HCT116 (cell line): ENCODE measurements around the gene ADGRF5. TPM values are rescaled to one million over a fixed set of nuclear protein-coding genes. Genes with fewer than 3 reads are reported as not detected.

ENCODE experiments used
- ATAC-seq: fragments of 200-7000 bp; cut with Tn5 transposase; 2 replicates; pipeline ENCODE4 v1.9.1; 2020; ENCODE audit warnings: mild to moderate bottlenecking, moderate library complexity
- BruUV-seq: library from RNA; stranded (reverse); fragments of 400-500 nt; replicated peaks from 2 replicates; lab custom pipeline; 2021; lab: Mats Ljungman, UMichigan
- CTCF ChIA-PET: fragments of 300-600 bp; sonication (Branson Sonifier 250); formaldehyde crosslinking; loops from one replicate; lab custom pipeline; 2021; ENCODE audit warnings: antibody characterized with exemption; lab: Charles Lee
- POLR2A ChIA-PET: fragments of 300-600, 350-600 bp; sonication (Branson Sonifier 250); formaldehyde crosslinking; loops from one replicate; lab custom pipeline; 2021; ENCODE audit warnings: antibody characterized with exemption; lab: Charles Lee
- RAD21 ChIA-PET, 2 experiments: fragments of 300-600 bp; sonication (Branson Sonifier 250); formaldehyde crosslinking; loops; one replicate each; lab custom pipeline; 2023; ENCODE audit warnings: low total read pairs in 2 of 2; ENCODE audit not compliant: uncharacterized antibody in 2 of 2, unreplicated experiment in 2 of 2, low non-redundant PET in 1 of 2; lab: Charles Lee
- DNase-seq: peaks from one replicate; pipeline ENCODE4 v3.0.0-alpha.2; 2010; ENCODE audit warnings: low read depth, low spot score
- H2AFZ ChIP-seq: fragments of 200-600 bp; shearing (Covaris generic), sonication (generic); 2 replicates; pipeline ENCODE4 v1.6.1; 2017; ENCODE audit warnings: low read depth, mixed run types, mixed read lengths, antibody characterized with exemption, low read length; ENCODE audit not compliant: poor library complexity, severe bottlenecking
- H3K27ac ChIP-seq: 2 replicates; pipeline ENCODE4 v1.5.1; 2012; ENCODE audit warnings: low read depth, low read length
- H3K27me3 ChIP-seq: fragments of 200-600 bp; sonication (generic); 2 replicates; pipeline ENCODE4 v1.6.1; 2016; ENCODE audit warnings: mixed run types, low read length, mixed read lengths; ENCODE audit not compliant: insufficient read depth
- H3K36me3 ChIP-seq, 2 experiments: fragments of 200-500 bp in 1 of 2; fragments of 200-600 bp in 1 of 2; sonication (Bioruptor generic) in 1 of 2; sonication (generic) in 1 of 2; 2 replicates each; pipeline versions ENCODE4 v1.5.1 to v1.6.1; 2014 to 2016; ENCODE audit warnings: low read length in 2 of 2, inconsistent platforms in 1 of 2, mixed read lengths in 1 of 2, mixed run types in 1 of 2; ENCODE audit not compliant: insufficient read depth in 2 of 2, control insufficient read depth in 1 of 2
- H3K4me1 ChIP-seq, 2 experiments: fragments of 200-600 bp in 1 of 2; sonication (generic) in 1 of 2; 2 replicates each; pipeline versions ENCODE4 v1.5.1 to v1.6.1; 2012 to 2017; ENCODE audit warnings: low read length in 2 of 2, inconsistent platforms in 1 of 2, mild to moderate bottlenecking in 1 of 2, mixed read lengths in 1 of 2, mixed run types in 1 of 2, moderate library complexity in 1 of 2; ENCODE audit not compliant: insufficient read depth in 2 of 2, control insufficient read depth in 1 of 2
- H3K4me2 ChIP-seq: fragments of 200-600 bp; sonication (generic); 2 replicates; pipeline ENCODE4 v1.6.1; 2017; ENCODE audit warnings: mixed run types, low read length, mixed read lengths
- H3K4me3 ChIP-seq, 2 experiments: fragments of 200-600 bp in 1 of 2; sonication (generic) in 1 of 2; replicated peaks in 1 of 2; 2 replicates each; pipeline ENCODE4 v1.5.1; 2011 to 2016; ENCODE audit warnings: low read length in 2 of 2, control low read depth in 1 of 2, low read depth in 1 of 2, mild to moderate bottlenecking in 1 of 2, mixed read lengths in 1 of 2, mixed run types in 1 of 2
- H3K79me2 ChIP-seq: fragments of 200-600 bp; sonication (generic); 2 replicates; pipeline ENCODE4 v1.6.1; 2017; ENCODE audit warnings: mild to moderate bottlenecking, mixed run types, low read length, moderate library complexity, mixed read lengths; ENCODE audit not compliant: insufficient read depth
- H3K9ac ChIP-seq: fragments of 200-600 bp; sonication (generic); 2 replicates; pipeline ENCODE4 v1.6.1; 2016; ENCODE audit warnings: low read length, mixed read lengths
- H3K9me2 ChIP-seq: fragments of 200-600 bp; sonication (generic), shearing (Covaris generic); 2 replicates; pipeline ENCODE4 v1.6.1; 2017; ENCODE audit warnings: mixed run types, mild to moderate bottlenecking, moderate library complexity; ENCODE audit not compliant: insufficient read depth
- H3K9me3 ChIP-seq, 2 experiments: fragments of 200-500 bp in 1 of 2; fragments of 200-600 bp in 1 of 2; sonication (Bioruptor generic) in 1 of 2; sonication (generic) in 1 of 2; 2 replicates each; pipeline ENCODE4 v1.6.1; 2014 to 2017; ENCODE audit warnings: low read length in 2 of 2, mixed read lengths in 2 of 2, inconsistent platforms in 1 of 2, low read depth in 1 of 2, mild to moderate bottlenecking in 1 of 2, mixed run types in 1 of 2, moderate library complexity in 1 of 2; ENCODE audit not compliant: control insufficient read depth in 1 of 2, insufficient read depth in 1 of 2
- H4K20me1 ChIP-seq: fragments of 200-600 bp; sonication (generic), shearing (Covaris generic); 2 replicates; pipeline ENCODE4 v1.6.1; 2017; ENCODE audit warnings: mixed run types, mild to moderate bottlenecking, moderate library complexity; ENCODE audit not compliant: insufficient read depth
- intact Hi-C: fragments of 100-400 bp; cut with micrococcal nuclease; formaldehyde crosslinking; loops from 2 replicates; pipeline ENCODE4 v1.10.0; 2022
- total RNA-seq: library from RNA; stranded (reverse); gene quantifications from one replicate; pipeline ENCODE4 v1.2.1, GENCODE V29; 2021; ENCODE audit not compliant: unreplicated experiment
- TF ChIP-seq, protein P1 (sequence below): IDR thresholded peaks from 2 replicates; pipeline ENCODE4 v1.6.1; 2012; ENCODE audit warnings: low read depth
- TF ChIP-seq, protein P2 (sequence below), 3 experiments: fragments of 200-600 bp in 1 of 3; sonication (generic) in 1 of 3; IDR thresholded peaks in 2 of 3; conservative IDR thresholded peaks in 1 of 3; 2 replicates each; pipeline ENCODE4 v1.5.1; 2012 to 2017; ENCODE audit warnings: low read depth in 2 of 3, low read length in 2 of 3, antibody characterized with exemption in 1 of 3, borderline replicate concordance in 1 of 3, control low read depth in 1 of 3, mild to moderate bottlenecking in 1 of 3, mixed read lengths in 1 of 3, mixed run types in 1 of 3, moderate library complexity in 1 of 3; ENCODE audit not compliant: insufficient read depth in 1 of 3

Gene ADGRF5
- total RNA-seq, 1 experiment from 2014 or later: 0.17 TPM

DNA sequence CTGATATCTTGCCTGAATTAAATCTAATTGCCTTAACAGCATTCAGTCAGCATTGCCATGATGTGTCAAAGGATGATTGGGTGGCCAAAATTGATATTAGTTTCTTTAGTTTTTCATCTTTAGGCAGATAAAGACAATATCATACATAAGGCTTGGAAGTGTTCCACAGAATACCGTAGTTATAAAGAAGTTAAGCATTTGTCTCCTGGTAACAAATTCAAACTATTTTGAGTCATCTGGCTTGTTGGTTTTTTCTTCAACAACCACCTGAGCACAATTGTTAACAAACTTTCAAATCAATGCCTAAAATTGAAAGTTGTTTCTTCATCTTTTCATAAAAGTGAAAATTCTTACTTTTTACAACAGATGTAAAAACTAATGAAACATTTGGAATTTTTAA is 47.5 kb upstream of the ADGRF5 start:
- CTCF ChIA-PET: no interaction called here
- TF ChIP-seq, protein P1, sequence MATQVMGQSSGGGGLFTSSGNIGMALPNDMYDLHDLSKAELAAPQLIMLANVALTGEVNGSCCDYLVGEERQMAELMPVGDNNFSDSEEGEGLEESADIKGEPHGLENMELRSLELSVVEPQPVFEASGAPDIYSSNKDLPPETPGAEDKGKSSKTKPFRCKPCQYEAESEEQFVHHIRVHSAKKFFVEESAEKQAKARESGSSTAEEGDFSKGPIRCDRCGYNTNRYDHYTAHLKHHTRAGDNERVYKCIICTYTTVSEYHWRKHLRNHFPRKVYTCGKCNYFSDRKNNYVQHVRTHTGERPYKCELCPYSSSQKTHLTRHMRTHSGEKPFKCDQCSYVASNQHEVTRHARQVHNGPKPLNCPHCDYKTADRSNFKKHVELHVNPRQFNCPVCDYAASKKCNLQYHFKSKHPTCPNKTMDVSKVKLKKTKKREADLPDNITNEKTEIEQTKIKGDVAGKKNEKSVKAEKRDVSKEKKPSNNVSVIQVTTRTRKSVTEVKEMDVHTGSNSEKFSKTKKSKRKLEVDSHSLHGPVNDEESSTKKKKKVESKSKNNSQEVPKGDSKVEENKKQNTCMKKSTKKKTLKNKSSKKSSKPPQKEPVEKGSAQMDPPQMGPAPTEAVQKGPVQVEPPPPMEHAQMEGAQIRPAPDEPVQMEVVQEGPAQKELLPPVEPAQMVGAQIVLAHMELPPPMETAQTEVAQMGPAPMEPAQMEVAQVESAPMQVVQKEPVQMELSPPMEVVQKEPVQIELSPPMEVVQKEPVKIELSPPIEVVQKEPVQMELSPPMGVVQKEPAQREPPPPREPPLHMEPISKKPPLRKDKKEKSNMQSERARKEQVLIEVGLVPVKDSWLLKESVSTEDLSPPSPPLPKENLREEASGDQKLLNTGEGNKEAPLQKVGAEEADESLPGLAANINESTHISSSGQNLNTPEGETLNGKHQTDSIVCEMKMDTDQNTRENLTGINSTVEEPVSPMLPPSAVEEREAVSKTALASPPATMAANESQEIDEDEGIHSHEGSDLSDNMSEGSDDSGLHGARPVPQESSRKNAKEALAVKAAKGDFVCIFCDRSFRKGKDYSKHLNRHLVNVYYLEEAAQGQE: no peak
- TF ChIP-seq, protein P2, sequence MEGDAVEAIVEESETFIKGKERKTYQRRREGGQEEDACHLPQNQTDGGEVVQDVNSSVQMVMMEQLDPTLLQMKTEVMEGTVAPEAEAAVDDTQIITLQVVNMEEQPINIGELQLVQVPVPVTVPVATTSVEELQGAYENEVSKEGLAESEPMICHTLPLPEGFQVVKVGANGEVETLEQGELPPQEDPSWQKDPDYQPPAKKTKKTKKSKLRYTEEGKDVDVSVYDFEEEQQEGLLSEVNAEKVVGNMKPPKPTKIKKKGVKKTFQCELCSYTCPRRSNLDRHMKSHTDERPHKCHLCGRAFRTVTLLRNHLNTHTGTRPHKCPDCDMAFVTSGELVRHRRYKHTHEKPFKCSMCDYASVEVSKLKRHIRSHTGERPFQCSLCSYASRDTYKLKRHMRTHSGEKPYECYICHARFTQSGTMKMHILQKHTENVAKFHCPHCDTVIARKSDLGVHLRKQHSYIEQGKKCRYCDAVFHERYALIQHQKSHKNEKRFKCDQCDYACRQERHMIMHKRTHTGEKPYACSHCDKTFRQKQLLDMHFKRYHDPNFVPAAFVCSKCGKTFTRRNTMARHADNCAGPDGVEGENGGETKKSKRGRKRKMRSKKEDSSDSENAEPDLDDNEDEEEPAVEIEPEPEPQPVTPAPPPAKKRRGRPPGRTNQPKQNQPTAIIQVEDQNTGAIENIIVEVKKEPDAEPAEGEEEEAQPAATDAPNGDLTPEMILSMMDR (IDR thresholded peaks at IDR 0.05 in 2 of 3, conservative IDR thresholded peaks at IDR 0.05 in 1 of 3; ENCODE audit: borderline replicate concordance in 1 of 3, insufficient read depth in 1 of 3, low read depth in 2 of 3, low read length in 2 of 3): no peak
- Histone ChIP-seq H3K4me1 (no peaks in the 10 kb centered on the region), H3K27ac (no peak overlapping the region), H3K27me3 (no peaks in the 10 kb centered on the region), H4K20me1 (no peaks in the 10 kb centered on the region), H3K9me3 (no peaks in the 10 kb centered on the region), H3K4me2 (no peak overlapping the region), H3K4me3 (no peak overlapping the region), H3K9ac (no peak overlapping the region), H3K36me3 (no peaks in the 10 kb centered on the region), H2AFZ (peak overlapping the region; percentile 62), H3K9me2 (no peaks in the 10 kb centered on the region), H3K79me2 (no peaks in the 10 kb centered on the region)
- DNase-seq: no peak
- POLR2A ChIA-PET: no interaction called here
- no TSS peak for BruUV-seq
- RAD21 ChIA-PET: no interaction called here
- ATAC-seq: no peak
- intact Hi-C loops: no loop called here
